Small intestine (tissue), 4 donors: ENCODE results near the gene SERINC5. TPM values are rescaled to one million over a fixed set of nuclear protein-coding genes. Genes with fewer than 3 reads are reported as not detected.

Experiments
- polyA plus RNA-seq, 4 donors: library from polyadenylated mRNA; stranded (reverse) in 3 of 4; unstranded in 1 of 4; fragments of 200-250 nt in 3 of 4; fragments of 120-200 nt in 1 of 4; gene quantifications; one replicate each; pipeline versions ENCODE4 v1.2.1 to v1.2.3, GENCODE V29; 2013
- donor health status: healthy with polysubstance abuse.
- donor health status: Bipolar disorder and iron deficiency.
- donor health status: healthy.

SERINC5 gene
- polyA plus RNA-seq, 4 donors: 1.9 to 62.9 (median 7.6) TPM

Other genes starting within 250 kb of the SERINC5 start
- gene THBS4, start 220.7 kb downstream of the SERINC5 start, polyA plus RNA-seq: 1 to 10 TPM in 3 of 4 donors, not detected in 1; 1.2 to 3.3 (median 1.4) TPM
- not detected for gene SPZ1, start 64.0 kb upstream of the SERINC5 start, polyA plus RNA-seq
- gene ZFYVE16, start 152.0 kb upstream of the SERINC5 start, polyA plus RNA-seq: 10 to 100 TPM in 1 of 4 donors, 1 to 10 TPM in 3; 6.2 to 33.5 (median 7.4) TPM
- 1 to 10 TPM in 2 of 4 donors, under 1 TPM in 1, not detected in 1; 0.73 to 1.4 (median 1.1) TPM for gene FAM151B, start 232.1 kb upstream of the SERINC5 start, polyA plus RNA-seq